ENCODE data around the gene PLXNB3. TPM values are rescaled to one million over a fixed set of nuclear protein-coding genes. Genes with fewer than 3 reads are reported as not detected.
"Not testable (repeated sequence)": the region's sequence is repeated elsewhere in the genome, so short reads cannot be mapped to it uniquely, and the experiment has no call there.

PLXNB3 gene
- polyA plus RNA-seq, 1 donor, result 1.9 TPM

GRCh38 chrX:153794018-153794896 lies 30.2 kb downstream of the PLXNB3 start, which contains the start of the genes IDH3G and SSR4:
Gene IDH3G, minus strand, starts transcription at chrX:153794375. Its CDS starts 49 bp downstream, at chrX:153794326.
Gene SSR4, plus strand, starts transcription at chrX:153794668. Its CDS starts 20 bp downstream, at chrX:153794688.
- DNase-seq, result peak; percentile 95

DNA sequence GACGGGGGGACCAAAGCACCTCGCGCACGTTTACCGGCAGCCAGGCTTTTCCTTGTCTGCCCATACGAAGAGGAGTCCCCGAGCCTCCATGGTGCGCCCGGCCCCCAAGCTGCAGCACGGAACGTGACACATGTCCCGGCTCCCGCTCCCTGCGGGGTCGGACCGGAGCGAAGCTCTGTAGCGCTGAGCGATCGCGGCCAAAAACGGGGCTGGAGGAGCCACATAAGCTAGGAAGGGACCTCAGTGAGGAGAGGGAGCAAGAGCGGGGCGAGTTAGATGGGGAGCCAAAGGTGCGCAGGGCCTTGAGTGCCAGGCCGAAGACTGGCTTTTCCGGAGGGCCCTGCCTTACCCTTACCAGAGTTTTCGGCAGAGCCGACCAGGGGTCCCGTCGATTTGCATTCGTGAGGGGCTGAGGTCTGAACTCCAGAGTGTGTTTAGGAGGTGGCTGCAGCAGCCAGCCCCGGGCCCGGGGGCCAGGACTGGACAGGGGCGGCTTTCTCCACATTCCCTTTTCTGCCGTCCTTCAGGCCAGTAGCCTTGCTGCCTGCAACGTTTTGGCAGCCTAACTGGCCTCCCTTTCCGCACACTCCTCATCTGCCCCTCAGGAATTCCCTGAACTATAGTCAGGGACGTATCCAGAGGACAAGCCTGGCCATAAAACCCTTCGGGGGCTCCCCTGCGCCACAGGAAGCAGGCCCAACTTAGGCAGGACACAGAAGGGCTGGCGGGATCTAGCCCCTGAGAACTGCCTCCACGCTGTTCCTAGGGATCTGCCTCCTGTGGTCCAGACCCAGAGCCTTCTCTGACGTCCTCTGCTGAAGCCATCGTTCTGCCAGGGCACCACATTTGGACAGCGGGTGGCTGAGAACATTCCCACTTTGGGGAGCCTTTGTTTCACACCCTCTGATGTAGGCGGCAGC lies 31.1 kb downstream of the PLXNB3 start:
- DNase-seq, result no peak

GRCh38 chrX:153797415-153798015 lies 33.5 kb downstream of the PLXNB3 start:
- no peak for DNase-seq

DNA sequence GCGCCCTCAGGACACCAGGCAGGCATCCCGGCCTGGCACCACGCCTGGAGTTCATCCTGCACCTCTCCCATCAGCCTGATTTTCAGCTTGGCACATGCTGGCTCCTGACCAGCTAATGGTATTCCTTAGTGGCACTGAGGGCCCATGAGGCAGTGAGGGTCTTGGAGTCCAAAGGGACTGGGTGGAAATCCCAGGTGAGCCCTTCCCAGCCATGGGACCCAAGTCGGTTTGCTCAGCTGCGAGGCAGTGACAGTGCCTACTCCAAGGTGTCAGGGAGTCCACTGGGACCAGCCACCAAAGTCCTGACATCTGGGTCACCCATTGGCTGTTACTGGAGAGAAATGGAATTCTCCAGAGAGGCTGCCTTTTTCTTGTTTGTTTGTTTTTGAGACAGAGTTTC lies 35.3 kb downstream of the PLXNB3 start:
- DNase-seq, result no peak

- DNase-seq, result no peak
Observed at GRCh38 chrX:153800177-153800722, 36.2 kb downstream of the PLXNB3 start.

DNA sequence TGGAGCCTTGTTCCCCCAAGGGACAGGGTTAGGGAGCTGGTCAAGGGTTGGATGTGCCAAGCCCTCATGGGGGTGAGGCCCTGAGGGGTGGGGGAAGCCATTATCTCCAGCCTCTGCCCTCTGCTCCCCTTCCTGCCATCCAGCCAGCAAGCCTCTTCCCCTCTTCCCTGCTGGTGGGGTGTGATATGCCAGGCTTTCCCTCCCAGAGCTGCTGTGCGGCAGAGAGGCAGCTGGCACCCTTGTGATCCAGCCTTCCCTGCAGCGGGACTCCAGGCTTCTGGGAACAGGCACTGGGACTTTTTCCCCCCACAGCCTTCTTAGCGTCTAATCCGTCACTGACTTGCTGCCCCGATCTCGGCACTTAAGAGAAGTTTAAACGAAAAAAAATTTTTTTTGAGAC lies 36.7 kb downstream of the PLXNB3 start:
- DNase-seq, result no peak

DNA sequence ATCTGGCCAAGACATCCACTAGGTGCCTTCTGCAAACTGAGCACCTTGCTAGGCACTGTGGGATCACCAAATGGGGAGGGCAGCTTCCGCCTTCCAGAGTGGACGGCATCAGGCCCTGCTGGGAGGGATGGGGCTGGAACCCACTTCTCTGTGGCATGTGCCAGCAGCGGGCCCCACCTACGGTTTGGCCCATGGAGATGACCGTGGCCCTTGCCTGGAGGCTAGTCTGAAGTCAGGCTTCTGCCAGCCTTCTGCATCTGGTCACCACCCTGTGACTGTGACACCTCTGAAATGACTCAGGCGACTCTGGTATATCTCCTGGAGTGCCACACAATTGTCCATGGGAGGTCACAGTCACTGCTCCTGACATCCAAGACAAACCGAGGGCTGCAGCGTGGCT lies 37.6 kb downstream of the PLXNB3 start:
- no peak for DNase-seq

- DNase-seq, result no peak
Observed at GRCh38 chrX:153802513-153803045, 38.5 kb downstream of the PLXNB3 start.

GRCh38 chrX:153803211-153804099 lies 39.4 kb downstream of the PLXNB3 start:
- no peak for DNase-seq

GRCh38 chrX:153804100-153804595 lies 40.1 kb downstream of the PLXNB3 start:
- DNase-seq, result no peak

GRCh38 chrX:153804621-153805020 lies 40.6 kb downstream of the PLXNB3 start:
- DNase-seq, result no peak

- DNase-seq, result no peak
Observed at GRCh38 chrX:153805436-153805835, 41.4 kb downstream of the PLXNB3 start.

DNA sequence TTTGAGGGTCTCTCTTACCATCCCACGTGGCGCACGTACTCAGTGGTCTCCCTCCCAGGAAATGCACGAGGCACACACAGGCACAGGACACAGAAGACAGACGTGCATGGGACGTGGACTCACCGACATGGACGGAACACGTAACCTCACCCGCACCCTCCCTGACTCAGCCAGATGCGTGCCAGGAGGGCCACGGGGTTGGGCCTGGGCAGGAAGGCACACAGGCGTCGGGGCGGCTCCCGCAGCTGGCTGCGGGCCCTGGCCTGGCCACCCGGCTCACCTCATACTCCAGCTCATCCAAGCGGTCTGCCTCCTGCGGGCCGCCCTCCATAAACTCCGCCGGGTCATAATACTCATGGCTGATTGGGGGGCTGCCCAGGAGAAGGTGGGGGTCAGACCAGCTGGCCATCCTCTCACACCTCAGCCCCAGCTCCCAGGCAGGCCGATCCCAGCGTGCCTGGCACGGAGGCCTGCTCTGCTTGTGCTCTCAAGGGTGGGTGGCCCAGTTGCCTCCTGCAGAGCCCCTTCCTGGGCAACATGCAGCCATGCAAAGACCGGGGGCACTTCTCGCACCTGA lies 43.0 kb downstream of the PLXNB3 start:
- no peak for DNase-seq

- DNase-seq, result no peak
Observed at GRCh38 chrX:153807976-153808375, 43.9 kb downstream of the PLXNB3 start.

GRCh38 chrX:153812220-153812619 lies 48.2 kb downstream of the PLXNB3 start:
- DNase-seq, result no peak

GRCh38 chrX:153813161-153813560 lies 49.1 kb downstream of the PLXNB3 start:
- DNase-seq, result no peak

GRCh38 chrX:153814591-153815315 lies 50.7 kb downstream of the PLXNB3 start:
- no peak for DNase-seq

DNA sequence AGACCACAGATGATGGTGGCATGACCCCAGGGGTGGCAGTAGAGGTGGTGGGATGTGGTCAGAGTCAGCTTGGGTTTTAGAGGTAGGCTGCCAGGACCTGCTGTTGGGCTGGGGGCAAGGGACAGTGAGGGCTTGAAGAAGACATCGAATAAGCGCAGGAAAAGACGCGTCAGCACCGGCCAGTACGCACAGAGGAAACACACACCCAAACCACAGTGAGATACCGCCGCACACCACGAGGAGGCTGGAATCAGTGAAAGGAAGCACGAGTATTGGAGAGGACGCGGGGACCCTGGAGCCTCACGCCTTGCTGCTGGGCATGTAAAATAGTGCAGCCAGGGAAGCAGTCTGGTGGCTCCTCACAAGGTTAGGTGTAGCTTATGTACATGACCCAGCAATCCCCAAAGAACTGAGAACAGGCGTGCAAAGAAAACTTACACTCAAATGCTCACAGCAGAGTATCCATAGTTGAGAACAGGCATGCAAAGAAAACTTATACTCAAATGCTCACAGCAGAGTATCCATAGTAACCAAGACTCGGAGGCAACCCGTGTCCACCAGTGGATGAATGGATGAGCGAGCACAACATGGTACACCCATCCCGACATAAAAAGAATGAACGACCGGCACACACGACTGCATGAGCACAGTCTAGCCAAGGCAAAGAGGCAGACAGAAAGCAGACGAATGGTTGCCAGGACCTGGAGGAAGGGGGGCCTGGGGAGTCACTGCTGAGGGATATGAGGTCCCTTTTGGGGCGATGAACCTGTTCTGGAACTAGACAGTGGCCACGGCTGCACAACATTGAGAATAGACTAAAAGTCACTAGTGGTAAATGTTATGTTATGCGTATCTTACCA lies 53.0 kb downstream of the PLXNB3 start:
- DNase-seq, result no peak

DNA sequence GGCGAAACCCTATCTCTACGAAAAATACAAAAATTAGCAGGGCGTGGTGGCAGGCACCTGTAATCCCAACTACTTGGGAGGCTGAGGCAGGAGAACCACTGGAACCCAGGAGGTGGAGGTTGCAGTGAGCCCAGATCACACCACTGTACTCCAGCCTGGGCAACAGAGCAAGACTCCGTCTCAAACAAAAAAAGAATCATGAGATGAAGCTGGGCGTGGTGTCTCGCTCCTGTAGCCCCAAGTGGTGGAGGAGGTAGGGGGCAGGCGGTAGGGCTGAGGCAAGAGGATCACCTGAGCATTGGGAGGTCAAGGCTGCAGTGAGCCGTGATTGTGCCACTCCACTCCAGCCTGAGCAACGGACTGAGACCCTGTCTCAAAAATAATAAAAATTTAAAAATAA lies 54.0 kb downstream of the PLXNB3 start:
- DNase-seq, result not testable (repeated sequence)
